Measurements from ENCODE around the gene RAB1B. TPM values are rescaled to one million over a fixed set of nuclear protein-coding genes. Genes with fewer than 3 reads are reported as not detected.
A peak's percentile ranks its signal among the peaks of the same experiment; 100 is the strongest.

Gene RAB1B
- total and polyA plus RNA-seq, 2 experiments from 2014 or later: 17.3 to 103 TPM

GRCh38 chr11:66287889-66288670, 19.6 kb downstream of the RAB1B start:
- H3K36me3 ChIP-seq: no peaks in the 10 kb centered on the region
- DNase-seq (ENCODE audit: low read depth in 1 of 2, low spot score in 1 of 2): no peak
- H3K4me1 ChIP-seq (ENCODE audit: low read depth): peaks cover 4% of the 10 kb centered on the region
- no peak for TF ChIP-seq CTCF (IDR thresholded peaks at IDR 0.05; ENCODE audit: low read depth, low read length)
- peak overlapping the region; percentile 93 for H3K4me3 ChIP-seq
- peaks cover 26% of the 10 kb centered on the region for H3K27me3 ChIP-seq
- H3K27ac ChIP-seq: peak overlapping the region; percentile 92
- H3K9me3 ChIP-seq (ENCODE audit: low read depth): no peaks in the 10 kb centered on the region

GRCh38 chr11:66288671-66289547, 20.5 kb downstream of the RAB1B start, which contains the start of gene YIF1A:
TSS of gene YIF1A (minus strand) at chr11:66289143. CDS start at chr11:66288985, 158 bp downstream.
- peak within 1 kb of the TSS; percentile 92 for H3K27ac ChIP-seq
- TF ChIP-seq CTCF (IDR thresholded peaks at IDR 0.05; ENCODE audit: low read depth, low read length): no peak
- peak; percentile 99 to 100 for DNase-seq (ENCODE audit: low read depth in 1 of 2, low spot score in 1 of 2)
- H3K27me3 ChIP-seq: peaks cover 34% of the 10 kb centered on the region
- peak within 1 kb of the TSS; percentile 93 for H3K4me3 ChIP-seq
- no peaks in the 10 kb centered on the region for H3K9me3 ChIP-seq (ENCODE audit: low read depth)
- H3K36me3 ChIP-seq: no peaks in the 10 kb centered on the region
- H3K4me1 ChIP-seq (ENCODE audit: low read depth): peaks cover 4% of the 10 kb centered on the region

- TF ChIP-seq CTCF (IDR thresholded peaks at IDR 0.05; ENCODE audit: low read depth, low read length): no peak
- Histone ChIP-seq H3K27me3 (peaks cover 43% of the 10 kb centered on the region), H3K4me1 (ENCODE audit: low read depth) (peaks cover 4% of the 10 kb centered on the region), H3K27ac (peak overlapping the region; percentile 84), H3K36me3 (no peaks in the 10 kb centered on the region), H3K9me3 (ENCODE audit: low read depth) (no peaks in the 10 kb centered on the region), H3K4me3 (peak overlapping the region; percentile 41)
- DNase-seq (ENCODE audit: low read depth in 1 of 2, low spot score in 1 of 2): peak in 1 of 2 donors; percentile 90
These were observed 21.3 kb downstream of the RAB1B start for GRCh38 chr11:66289548-66290329.

GRCh38 chr11:66290330-66290621, 21.8 kb downstream of the RAB1B start:
- TF ChIP-seq CTCF (IDR thresholded peaks at IDR 0.05; ENCODE audit: low read depth, low read length): no peak
- Histone ChIP-seq H3K27me3 (peaks cover 44% of the 10 kb centered on the region), H3K4me3 (no peak overlapping the region), H3K9me3 (ENCODE audit: low read depth) (no peaks in the 10 kb centered on the region), H3K4me1 (ENCODE audit: low read depth) (peaks cover 4% of the 10 kb centered on the region), H3K27ac (no peak overlapping the region), H3K36me3 (no peaks in the 10 kb centered on the region)
- no peak for DNase-seq (ENCODE audit: low read depth in 1 of 2, low spot score in 1 of 2)

- Histone ChIP-seq H3K4me3 (peak overlapping the region; percentile 14), H3K9me3 (ENCODE audit: low read depth) (no peaks in the 10 kb centered on the region), H3K4me1 (ENCODE audit: low read depth) (peaks cover 4% of the 10 kb centered on the region), H3K36me3 (no peaks in the 10 kb centered on the region), H3K27ac (no peak overlapping the region), H3K27me3 (peaks cover 47% of the 10 kb centered on the region)
- no peak for TF ChIP-seq CTCF (IDR thresholded peaks at IDR 0.05; ENCODE audit: low read depth, low read length)
- no peak for DNase-seq (ENCODE audit: low read depth in 1 of 2, low spot score in 1 of 2)
These were observed 22.9 kb downstream of the RAB1B start for GRCh38 chr11:66291303-66291705.

Data from cardiac muscle cell (in vitro differentiated cells and primary cell).